MCF 10A (cell line): ENCODE results near the gene CLSTN2. TPM values are rescaled to one million over a fixed set of nuclear protein-coding genes. Genes with fewer than 3 reads are reported as not detected.
A peak's percentile ranks its signal among the peaks of the same experiment; 100 is the strongest.

Experiments used
- BruUV-seq: library from RNA; stranded (reverse); fragments of 400-500 nt; replicated peaks from 2 replicates; lab custom pipeline; 2021; lab: Mats Ljungman, UMichigan
- CTCF ChIA-PET: fragments of 300-600 bp; sonication (Branson Sonifier 250); formaldehyde crosslinking; extraction: SDS; loops from one replicate; lab custom pipeline; 2021; ENCODE audit warnings: antibody characterized with exemption, inconsistent platforms; lab: Yijun Ruan, JAX
- POLR2A ChIA-PET: fragments of 300-600, 350-650 bp; sonication (Branson Sonifier 250); formaldehyde crosslinking; extraction: SDS; loops from one replicate; lab custom pipeline; 2020; ENCODE audit warnings: antibody characterized with exemption, inconsistent platforms; lab: Yijun Ruan, JAX
- DNase-seq: peaks from one replicate; pipeline ENCODE4 v3.0.0-alpha.2; 2018; ENCODE audit not compliant: unreplicated experiment
- H3K27ac Mint-ChIP-seq: one replicate; pipeline ENCODE4 v1.8.0; 2022; ENCODE audit warnings: mild to moderate bottlenecking, low read depth, mixed read lengths; ENCODE audit not compliant: unreplicated experiment
- H3K27me3 Mint-ChIP-seq: one replicate; pipeline ENCODE4 v1.8.0; 2022; ENCODE audit warnings: mixed read lengths; ENCODE audit not compliant: insufficient read depth, unreplicated experiment
- H3K36me3 Mint-ChIP-seq: one replicate; pipeline ENCODE4 v1.8.0; 2022; ENCODE audit warnings: mild to moderate bottlenecking, moderate library complexity, mixed read lengths; ENCODE audit not compliant: insufficient read depth, unreplicated experiment
- H3K4me1 Mint-ChIP-seq: one replicate; pipeline ENCODE4 v1.8.0; 2022; ENCODE audit warnings: mixed read lengths; ENCODE audit not compliant: insufficient read depth, unreplicated experiment
- H3K4me3 Mint-ChIP-seq: one replicate; pipeline ENCODE4 v1.8.0; 2022; ENCODE audit warnings: mild to moderate bottlenecking, moderate library complexity, mixed read lengths; ENCODE audit not compliant: unreplicated experiment
- H3K9me3 Mint-ChIP-seq: one replicate; pipeline ENCODE4 v1.8.0; 2022; ENCODE audit warnings: mixed read lengths; ENCODE audit not compliant: unreplicated experiment
- CTCF ChIP-seq: fragments of 200-600 bp; IDR thresholded peaks from one replicate; pipeline ENCODE4 v1.8.0; 2022; ENCODE audit warnings: antibody characterized with exemption, mild to moderate bottlenecking; ENCODE audit not compliant: unreplicated experiment
- intact Hi-C: fragments of 100-400 bp; cut with micrococcal nuclease; formaldehyde crosslinking; loops from 2 replicates; pipeline ENCODE4 v1.14.1; 2022
- total RNA-seq: library from RNA; stranded (reverse); gene quantifications from 2 replicates; pipeline ENCODE4 v1.2.3, GENCODE V29; 2022

The CLSTN2 gene
- total RNA-seq, 1 experiment from 2014 or later = not detected

- peaks cover 4% of the 10 kb centered on the region for H3K4me1 Mint-ChIP-seq
- TF ChIP-seq CTCF = no peak
- intact Hi-C loops = no loop called here
- H3K36me3 Mint-ChIP-seq = no peaks in the 10 kb centered on the region
- no TSS peak for BruUV-seq
- H3K9me3 Mint-ChIP-seq = no peaks in the 10 kb centered on the region
- peak; percentile 7 for DNase-seq
- no peak overlapping the region for H3K27ac Mint-ChIP-seq
- no peak overlapping the region for H3K4me3 Mint-ChIP-seq
- ChIA-PET CTCF (interaction anchor here (0.6 kb wide), 1 partner anchor 733 kb away, joined by 3 read pairs; no protein-coding TSS in a partner anchor), POLR2A (interaction anchor here (0.5 kb wide), 1 partner anchor 76 kb away, joined by 3 read pairs; no protein-coding TSS in a partner anchor)
- no peaks in the 10 kb centered on the region for H3K27me3 Mint-ChIP-seq
These were observed 451.5 kb downstream of the CLSTN2 start for GRCh38 chr3:140386357-140387100.

GRCh38 chr3:140387244-140387643, 452.3 kb downstream of the CLSTN2 start:
- CTCF ChIA-PET = interaction anchor here (1.0 kb wide), 1 partner anchor 111 kb away, joined by 3 read pairs; no protein-coding TSS in a partner anchor
- Mint-ChIP-seq H3K4me1 (peaks cover 4% of the 10 kb centered on the region), H3K4me3 (no peak overlapping the region), H3K27ac (no peak overlapping the region), H3K36me3 (no peaks in the 10 kb centered on the region), H3K27me3 (no peaks in the 10 kb centered on the region), H3K9me3 (no peaks in the 10 kb centered on the region)
- POLR2A ChIA-PET = no interaction called here
- DNase-seq = no peak
- intact Hi-C loops = no loop called here
- no peak for TF ChIP-seq CTCF
- BruUV-seq = no TSS peak

- Mint-ChIP-seq H3K27ac (no peak overlapping the region), H3K9me3 (no peaks in the 10 kb centered on the region), H3K4me3 (no peak overlapping the region), H3K4me1 (peaks cover 4% of the 10 kb centered on the region), H3K36me3 (no peaks in the 10 kb centered on the region), H3K27me3 (no peaks in the 10 kb centered on the region)
- ChIA-PET POLR2A (no interaction called here), CTCF (interaction anchor here (1.0 kb wide), 1 partner anchor 110 kb away, joined by 3 read pairs; no protein-coding TSS in a partner anchor)
- TF ChIP-seq CTCF = no peak
- BruUV-seq = no TSS peak
- intact Hi-C loops = no loop called here
- DNase-seq = no peak
These were observed 453.4 kb downstream of the CLSTN2 start for GRCh38 chr3:140388202-140388922.

- BruUV-seq = no TSS peak
- H3K27me3 Mint-ChIP-seq = no peaks in the 10 kb centered on the region
- no peaks in the 10 kb centered on the region for H3K9me3 Mint-ChIP-seq
- intact Hi-C loops = no loop called here
- H3K36me3 Mint-ChIP-seq = no peaks in the 10 kb centered on the region
- TF ChIP-seq CTCF = no peak
- no peak overlapping the region for H3K4me3 Mint-ChIP-seq
- ChIA-PET CTCF (no interaction called here), POLR2A (no interaction called here)
- peaks cover 12% of the 10 kb centered on the region for H3K4me1 Mint-ChIP-seq
- DNase-seq = no peak
- no peak overlapping the region for H3K27ac Mint-ChIP-seq
These were observed 456.1 kb downstream of the CLSTN2 start for GRCh38 chr3:140391061-140391460.
